DMS53 (cell line): Measurements from ENCODE around the gene TEC.

Experiments
- DNase-seq: peaks from one replicate; lab custom pipeline; 2025; lab: John Stamatoyannopoulos, UW

The TEC gene

DNA sequence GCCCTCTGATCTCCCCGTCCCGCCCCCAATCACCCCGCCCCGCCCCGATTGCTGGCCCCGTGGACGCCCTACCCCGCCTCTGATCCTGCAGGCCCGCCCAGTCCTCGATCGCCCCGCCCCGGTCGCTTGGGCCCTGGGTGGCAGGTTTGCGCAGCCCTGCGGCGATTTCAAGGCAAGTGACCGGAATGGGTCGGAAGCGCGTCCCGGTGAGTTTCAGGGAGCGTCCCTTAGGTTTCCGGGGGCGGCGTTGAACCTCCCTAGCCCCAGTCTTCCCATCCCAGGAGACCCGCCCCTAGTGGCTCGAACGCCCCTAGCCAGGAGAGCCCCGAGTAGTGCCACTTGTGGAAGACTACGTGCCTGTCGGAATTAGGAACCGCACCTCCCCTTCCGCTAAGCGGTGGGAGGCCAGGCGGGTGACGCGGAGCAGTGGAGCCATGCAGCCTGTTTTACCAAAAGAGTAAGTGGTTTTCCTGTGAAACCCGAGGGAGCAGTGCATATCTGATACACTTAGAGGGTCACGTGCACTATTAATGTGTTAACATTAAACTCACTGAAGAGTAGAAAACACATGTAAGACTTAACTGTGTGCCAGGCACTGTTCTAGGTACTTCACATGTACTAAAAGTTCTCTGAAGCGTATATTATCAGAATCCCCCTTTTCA lies 354 bp upstream of the TEC start:
- peak; percentile 98 for DNase-seq

DNA sequence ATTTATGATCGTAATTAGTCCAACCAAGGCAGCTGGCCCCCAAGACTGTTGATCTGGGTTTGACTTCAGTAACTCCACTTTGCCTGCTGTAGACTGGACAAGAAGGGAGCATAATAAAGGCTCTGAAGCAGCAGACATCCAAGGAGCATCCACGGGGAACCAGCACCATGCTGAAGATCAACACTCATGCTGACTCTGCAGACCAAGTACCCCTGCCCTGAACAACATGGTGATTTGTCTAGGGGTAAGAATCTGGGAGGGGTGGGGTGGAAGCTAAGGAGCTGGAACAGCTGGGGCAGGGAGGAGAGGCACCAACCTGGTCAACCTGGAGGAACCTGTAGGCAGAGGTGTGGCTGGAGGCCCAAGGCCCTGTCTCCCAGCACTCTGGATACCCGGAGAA lies 2.1 kb downstream of the TEC start:
- DNase-seq, result no peak

DNA sequence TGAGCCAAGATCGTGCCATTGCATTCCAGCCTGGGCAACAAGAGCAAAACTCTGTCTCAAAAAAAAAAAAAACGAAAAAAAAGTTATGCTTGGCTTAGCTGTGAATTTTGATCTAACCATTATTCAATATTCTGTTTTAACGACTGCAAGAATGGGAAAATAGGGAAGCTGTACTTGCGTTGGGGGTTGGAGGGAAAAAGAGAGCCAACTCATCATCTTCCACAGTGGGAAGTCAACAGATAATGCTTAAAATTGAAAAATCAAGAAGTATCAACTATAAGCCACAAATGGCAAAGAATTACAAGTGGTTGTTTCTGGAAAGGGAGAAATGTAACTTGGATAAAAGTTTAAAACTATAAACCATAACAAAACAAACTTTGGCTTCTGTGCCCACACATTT lies 2.9 kb downstream of the TEC start:
- DNase-seq, result no peak

DNA sequence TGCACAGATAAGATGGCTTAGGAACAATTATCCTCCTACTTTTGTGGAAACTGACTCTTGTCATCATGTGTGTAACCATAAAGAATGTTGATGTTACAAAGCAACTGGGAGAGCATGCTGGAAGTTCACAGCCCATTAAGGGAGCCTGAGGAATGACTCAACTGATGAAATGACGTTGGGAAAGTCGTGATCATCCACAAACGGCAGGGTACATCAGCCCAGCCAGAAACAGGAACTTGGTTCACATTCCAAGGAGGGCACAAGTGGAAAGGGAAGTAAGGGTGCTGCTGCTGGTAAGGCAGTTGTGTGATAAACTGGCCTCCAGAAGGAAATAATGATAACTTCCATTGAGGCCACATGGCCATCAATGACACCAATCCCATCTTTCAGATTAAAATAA lies 6.7 kb downstream of the TEC start:
- no peak for DNase-seq

DNA sequence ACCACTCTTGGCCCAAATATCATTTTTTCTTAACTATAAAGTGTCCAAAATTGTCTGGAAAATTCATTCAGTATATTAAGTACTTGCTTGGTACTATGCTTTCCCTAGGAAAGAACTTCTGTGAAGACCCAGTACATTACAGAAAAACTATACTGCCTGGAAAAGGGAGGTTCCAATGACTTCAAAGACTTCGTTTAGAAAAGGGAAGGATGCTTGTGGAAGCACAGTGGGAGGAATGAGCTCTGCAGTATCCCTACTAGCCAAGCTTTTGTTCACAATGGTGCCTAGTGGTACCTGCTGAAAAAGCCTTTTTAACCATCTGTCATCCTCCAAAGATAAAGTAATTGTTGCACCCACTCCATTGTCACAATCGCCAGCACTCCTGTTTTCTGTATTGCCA lies 7.2 kb downstream of the TEC start:
- DNase-seq, result no peak

DNA sequence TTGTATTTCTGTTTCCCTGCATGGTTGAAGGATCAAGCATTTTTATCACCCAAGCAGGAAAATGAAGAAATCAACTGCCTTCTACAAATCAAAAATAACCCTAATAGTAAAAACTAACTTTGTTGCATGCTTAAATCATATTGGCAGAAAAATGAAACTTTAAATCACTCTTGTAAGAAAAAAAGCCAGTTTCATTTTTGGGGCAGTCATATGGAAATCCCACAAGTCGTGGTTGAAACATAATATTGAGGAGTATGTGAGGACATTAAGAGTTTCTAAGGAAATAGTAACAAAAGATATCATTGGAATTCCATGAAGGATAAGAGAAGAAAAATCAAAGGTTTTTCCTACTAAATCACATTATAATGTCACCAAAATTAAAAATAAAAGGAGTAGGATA lies 8.4 kb downstream of the TEC start:
- no peak for DNase-seq

DNA sequence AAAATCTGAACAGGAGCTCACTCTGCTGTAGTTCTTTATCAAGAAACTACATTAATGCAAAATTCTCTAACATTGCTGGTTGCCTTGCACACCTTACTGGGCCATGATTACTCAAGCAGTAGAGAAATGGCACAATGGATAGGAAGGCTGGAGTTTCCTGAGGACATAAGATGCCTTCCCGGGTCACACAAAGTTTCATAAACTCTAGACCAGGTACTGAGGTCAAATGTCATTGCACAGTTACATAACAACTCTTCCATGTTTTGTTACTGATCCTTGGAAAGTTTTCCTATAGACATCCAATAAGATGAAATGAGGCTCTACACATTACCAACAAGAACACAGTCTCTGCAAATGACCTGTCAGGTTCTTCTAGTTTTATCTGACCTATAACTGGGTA lies 9.9 kb downstream of the TEC start:
- no peak for DNase-seq

DNA sequence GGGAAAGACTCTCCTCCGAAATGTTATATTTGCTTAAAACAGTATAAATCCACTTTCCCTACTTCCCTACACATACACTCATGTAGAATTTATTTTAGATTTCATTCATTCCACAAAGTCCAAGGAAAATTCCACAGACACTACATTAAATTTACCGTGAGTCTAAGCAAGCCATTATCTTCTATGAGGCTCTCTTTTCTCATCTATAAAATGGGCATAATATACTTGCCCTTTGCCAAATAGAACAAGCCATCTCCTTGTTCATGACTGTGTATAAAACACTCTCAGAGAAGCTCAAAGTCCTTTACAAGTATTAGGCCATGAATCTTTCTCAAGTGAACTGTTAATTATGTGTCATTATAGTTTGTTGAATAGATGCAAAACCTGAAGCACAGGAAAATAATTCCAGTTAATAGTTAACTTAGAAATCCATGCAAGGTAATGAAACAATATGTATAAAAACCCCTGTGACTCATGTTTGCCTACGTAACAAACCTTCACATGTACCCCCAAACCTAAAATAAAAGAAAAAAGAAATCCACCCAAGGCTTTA lies 10.7 kb downstream of the TEC start:
- DNase-seq, result no peak

DNA sequence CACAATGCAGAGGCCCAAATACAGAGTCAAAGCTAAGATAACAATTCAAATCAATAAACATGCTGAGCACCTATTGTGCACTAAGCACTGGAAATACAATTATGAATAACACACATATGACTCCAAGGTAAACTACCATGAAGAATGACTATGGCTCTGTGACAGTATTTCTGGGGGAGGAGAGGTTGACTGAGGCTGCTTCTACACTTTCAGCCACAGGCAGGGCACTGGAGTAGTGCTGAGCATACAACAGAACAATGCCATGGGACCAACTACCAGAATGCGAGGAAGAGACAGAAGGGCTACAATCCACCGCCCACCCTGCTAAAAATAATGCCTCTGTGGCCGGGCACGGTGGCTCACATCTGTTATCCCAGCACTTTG lies 13.7 kb downstream of the TEC start:
- no peak for DNase-seq

DNA sequence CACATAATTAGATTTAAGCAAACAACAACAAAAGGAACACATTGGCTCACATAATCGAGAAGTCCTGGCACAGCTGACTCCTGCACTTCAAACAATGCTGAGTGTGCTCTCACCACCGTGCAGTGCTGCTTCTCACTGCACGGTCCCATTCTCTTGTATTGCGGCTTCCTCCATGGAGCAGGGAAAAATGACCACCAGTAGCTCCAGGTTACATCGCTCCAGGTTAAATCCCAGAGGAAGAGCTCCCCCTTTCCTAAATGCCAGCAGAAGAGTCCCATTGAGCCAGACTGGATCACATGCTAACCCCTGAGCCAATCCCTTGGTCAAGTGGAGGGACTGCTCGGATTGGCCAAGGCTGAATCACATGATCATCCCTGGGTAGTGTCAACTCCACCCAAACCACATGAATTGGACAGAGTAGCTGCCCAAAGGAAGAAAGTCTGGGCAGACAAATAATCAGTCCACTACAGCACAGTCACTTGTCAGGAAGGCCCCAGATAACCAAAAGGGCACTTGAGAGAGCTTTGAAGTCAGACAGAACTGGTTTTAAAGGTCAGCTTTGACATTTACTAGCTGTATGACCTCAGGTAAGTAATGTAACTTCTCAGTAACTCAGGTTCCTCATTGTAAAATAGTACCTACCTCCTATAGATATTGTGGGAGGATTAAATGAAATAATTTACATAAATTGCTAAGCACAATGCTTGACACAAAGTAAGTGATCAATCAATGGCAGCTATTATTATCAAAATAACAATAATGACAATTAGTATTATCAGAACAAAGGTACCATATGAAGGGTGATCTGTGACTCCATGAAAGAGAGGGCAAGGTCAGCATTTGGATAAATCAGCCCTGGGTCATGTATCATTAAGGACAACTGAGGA lies 14.3 kb downstream of the TEC start:
- peak; percentile 67 for DNase-seq

DNA sequence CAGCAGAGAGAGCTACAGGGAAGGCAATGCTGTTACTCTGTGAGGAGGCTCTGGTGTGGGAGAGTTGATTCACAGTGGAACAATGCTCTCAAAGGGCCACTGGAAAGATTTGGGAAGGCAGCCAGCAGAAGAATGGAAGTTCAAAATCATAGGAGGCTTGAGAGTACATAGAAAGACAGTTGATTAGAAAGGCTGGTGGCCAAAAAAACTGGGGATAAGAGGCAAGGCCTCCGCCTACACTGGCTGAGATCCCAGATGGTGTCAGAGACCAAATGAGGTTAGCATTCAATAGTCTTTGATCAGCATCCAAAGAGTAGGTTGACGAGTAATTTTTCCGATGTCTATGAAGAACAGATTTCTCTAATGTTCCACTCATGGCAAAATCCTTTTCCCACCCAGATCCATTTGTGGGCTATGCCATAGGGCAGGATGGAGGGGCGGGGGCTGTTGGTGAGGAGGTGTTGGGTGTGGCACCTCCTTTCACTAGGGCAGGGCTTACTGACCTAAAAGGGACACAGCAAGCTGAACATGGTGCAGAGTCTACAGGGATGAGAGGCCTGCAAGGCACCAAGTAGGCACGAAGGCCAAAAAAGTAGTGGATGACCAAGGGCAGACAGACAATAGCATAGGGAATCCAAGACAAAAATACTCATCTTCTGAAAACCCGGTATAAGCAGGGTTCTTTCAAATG lies 15.1 kb downstream of the TEC start:
- DNase-seq, result no peak

DNA sequence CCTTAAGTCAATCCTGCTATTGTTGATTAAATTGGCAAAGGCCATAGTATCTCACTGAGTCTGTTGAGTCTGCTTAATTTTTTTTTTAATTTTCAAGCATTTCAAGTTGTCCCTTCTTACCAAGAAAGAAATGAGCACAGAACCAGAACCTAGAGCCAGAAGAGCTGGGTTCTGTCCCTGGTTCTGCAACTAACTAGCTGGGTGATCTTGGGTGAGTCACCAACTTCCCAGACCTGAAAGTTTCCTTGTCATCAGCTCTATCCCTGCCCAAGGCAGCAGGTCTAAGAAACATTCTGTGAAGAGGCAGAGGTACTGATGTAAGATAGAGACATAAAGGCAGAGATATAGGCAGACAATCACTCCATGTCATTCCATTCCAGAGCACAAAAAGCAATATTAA lies 17.3 kb downstream of the TEC start:
- DNase-seq, result no peak

DNA sequence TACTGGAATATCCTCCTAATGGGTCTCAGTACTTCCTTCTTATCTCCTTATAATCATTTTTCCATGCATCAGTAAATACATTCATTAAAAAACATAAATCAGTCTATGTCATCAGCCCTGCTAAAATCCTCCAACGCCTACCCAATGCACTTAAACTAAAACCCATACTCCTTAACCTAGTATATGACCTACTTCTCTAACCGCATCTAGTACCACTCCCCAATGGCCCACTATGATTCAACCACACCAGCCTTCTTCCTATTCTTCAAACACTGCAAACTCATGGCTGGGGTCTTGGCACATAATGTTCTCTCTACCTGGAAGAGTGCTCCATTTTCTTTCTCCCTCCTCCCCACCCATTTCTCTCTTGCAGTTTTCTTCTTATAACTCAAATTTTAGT lies 18.7 kb downstream of the TEC start:
- DNase-seq, result no peak

DNA sequence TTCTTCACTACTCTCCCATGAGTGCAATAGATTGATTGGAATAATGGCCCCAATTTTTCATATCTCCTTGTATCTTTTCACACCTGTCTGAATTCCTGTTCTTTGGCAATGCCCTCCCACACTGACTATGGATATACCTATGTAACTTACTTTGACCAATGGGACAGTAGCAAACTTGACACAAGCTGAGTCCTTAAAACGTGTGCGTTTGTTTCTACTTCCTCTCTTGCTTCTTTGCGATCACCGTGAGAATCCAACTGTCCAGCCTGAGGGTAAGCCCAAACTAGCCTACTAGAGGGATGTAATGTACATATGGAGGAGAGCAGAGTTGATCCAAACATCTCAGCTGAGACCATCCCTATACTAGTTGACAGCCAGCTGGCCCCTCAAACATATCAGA lies 19.3 kb downstream of the TEC start:
- DNase-seq, result no peak

DNA sequence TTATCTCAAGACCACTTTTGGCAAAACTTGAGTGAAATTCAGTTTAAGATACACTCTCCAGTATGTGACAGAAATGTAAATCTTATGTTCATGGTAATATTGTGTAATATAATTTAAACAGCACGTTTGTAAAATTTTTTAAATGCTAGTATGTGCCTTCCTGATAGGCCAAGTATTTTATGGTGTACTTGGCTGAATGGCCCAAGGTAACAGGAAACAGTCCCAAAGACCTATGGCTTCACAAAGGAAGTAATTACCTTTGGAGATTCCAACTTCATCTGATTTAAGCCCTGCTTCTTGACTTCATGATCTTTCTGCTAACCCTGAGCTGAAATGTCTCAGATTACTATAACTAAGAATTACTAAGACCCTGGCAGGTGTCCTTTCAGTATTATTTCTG lies 20.3 kb downstream of the TEC start:
- no peak for DNase-seq

DNA sequence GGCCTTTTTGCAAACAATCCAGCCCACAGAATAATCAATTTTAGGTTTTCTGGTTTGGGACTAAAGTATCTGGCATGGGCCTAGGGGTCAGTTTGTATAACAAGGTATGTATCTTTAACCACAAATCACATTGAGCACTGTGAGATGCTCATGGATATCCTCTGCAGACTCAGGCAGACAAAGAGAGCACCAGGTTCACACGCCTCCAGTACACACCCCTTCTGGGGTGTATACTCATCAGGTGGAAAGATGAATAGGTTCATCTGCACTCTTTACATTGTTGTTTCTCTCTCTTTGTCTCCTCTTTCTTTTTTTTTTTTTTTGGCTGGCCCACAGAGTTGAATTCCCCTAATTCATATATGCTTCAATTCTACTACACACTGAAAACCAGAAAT lies 21.1 kb downstream of the TEC start:
- DNase-seq, result no peak

DNA sequence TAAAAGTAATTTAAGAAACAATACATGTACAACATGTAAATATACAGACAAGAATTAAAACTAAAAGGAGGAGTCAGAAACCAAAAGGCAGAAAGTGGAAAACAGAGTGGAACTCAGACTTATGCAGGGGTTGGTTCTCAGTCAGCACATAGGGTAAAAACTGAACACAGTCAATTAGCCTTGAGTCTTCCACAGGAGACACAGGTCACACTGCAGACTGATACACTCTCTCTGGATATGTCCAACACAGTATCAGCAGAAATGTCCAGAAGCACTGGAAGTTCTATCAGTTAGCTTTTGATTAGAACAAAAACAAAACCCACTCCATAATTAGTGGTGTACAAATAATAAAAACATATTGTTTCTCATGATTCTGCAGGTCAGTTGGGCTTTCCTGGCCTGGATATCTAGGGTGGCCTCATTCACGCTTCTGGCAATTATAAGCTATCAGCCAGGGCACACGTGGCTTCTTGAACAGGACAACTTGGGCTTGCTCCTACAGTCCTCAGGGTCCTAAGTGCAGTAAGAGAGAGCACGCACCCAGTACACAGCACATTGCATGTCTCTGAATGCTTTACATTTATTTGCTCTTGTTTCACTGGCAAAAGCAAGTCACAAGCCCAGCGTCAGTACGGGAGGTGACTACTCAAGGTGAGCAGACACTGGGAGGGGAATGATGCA lies 21.6 kb downstream of the TEC start:
- no peak for DNase-seq

DNA sequence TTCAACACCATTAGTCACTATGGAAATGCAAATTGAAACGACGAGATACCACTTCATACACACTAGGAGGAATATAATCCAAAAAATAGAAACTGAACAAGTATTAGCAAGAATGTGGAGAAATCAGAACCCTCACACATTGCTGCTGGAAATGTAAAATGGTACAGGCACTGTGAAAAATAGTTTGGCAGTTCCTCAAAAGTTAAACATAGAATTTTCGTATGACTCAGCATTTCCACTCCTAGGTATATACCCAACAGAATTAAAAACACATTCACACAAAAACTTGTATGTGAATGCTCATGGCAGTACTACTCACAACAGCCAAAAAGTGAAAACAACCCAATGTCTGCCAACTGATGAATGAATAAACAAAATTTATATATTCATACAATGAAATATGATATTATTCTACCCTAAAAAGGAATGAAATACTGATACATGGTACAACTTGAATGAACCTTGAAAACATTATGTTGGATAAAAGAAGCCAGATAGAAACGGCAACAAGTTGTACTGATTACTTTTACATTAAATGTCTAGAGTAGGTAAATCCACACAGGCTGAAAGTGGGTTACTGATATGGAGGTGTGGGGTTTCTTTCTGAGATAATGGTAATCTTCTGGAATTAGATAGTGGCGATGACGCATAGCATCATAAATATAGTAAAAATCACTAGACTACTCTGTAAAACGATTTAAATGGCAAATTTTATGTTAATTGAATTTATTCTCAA lies 22.3 kb downstream of the TEC start:
- DNase-seq, result no peak

DNA sequence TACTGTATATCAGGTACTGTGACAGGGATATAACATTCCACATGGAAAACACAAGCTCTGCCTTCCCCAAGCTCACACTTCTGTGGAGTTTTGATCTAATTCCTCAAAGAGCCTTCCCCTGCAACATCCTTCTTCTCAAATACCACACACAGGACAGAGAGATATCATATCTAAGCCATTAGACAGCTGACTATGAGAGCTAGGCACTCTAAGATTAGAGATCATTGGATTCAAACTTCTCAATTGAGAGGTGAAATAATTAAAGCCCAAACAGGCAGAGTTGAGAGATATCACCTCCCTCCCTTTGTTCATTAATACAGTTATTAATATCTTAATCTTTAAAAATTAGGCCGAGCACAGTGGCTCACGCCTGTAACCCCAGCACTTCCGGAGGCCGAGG lies 25.0 kb downstream of the TEC start:
- no peak for DNase-seq

DNA sequence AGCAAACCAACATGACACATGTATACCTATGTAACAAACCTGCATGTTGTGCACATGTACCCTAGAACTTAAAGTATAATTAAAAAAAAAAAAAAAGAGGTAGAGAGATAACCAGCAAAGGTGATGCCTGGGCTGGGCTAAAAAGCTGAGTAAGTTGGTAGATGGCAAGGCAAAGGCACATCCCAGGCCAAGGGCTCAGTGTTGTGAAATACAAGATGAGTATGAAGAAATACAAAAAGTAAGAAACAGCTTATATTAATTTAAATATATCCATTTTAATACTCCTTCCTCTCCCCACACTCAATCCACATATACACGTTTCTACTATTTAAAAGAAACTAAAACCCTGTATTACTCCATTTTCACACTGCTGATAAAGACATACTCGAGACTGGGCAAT lies 25.8 kb downstream of the TEC start:
- no peak for DNase-seq

DNA sequence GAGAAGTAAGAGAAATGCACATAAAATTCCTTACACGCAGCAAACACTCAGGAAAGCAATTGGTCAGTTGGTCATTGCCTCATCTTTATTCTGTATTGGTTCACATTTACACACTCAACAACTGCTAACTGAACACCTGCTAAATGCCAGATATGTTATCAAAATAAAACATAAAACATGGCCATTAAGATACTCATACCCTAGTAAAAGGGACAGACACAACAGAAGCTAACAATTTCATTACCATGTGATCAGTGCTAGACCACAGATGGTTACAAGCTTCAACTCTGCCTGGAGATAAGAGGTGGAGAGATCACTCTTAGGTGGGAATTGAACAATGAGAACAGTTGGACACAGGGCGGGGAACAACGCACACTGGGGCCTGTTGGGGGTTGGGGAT lies 26.2 kb downstream of the TEC start:
- no peak for DNase-seq
